AG09319 (cell line): ENCODE measurements around the gene ATG7.
"Not testable (repeated sequence)": the region's sequence is repeated elsewhere in the genome, so short reads cannot be mapped to it uniquely, and the experiment has no call there.

Experiments
- DNase-seq: peaks from one replicate; pipeline ENCODE4 v3.0.0-alpha.2; 2010; ENCODE audit warnings: low read depth; ENCODE audit errors: extremely low read depth
- TF ChIP-seq, protein P1 (sequence below): IDR thresholded peaks from 2 replicates; pipeline ENCODE4 v1.5.1; 2011; ENCODE audit warnings: low read depth, mild to moderate bottlenecking, inconsistent platforms, low read length, moderate library complexity

ATG7 gene

GRCh38 chr3:11478167-11478566, 206.0 kb downstream of the ATG7 start:
- DNase-seq, result no peak
- TF ChIP-seq, protein P1, sequence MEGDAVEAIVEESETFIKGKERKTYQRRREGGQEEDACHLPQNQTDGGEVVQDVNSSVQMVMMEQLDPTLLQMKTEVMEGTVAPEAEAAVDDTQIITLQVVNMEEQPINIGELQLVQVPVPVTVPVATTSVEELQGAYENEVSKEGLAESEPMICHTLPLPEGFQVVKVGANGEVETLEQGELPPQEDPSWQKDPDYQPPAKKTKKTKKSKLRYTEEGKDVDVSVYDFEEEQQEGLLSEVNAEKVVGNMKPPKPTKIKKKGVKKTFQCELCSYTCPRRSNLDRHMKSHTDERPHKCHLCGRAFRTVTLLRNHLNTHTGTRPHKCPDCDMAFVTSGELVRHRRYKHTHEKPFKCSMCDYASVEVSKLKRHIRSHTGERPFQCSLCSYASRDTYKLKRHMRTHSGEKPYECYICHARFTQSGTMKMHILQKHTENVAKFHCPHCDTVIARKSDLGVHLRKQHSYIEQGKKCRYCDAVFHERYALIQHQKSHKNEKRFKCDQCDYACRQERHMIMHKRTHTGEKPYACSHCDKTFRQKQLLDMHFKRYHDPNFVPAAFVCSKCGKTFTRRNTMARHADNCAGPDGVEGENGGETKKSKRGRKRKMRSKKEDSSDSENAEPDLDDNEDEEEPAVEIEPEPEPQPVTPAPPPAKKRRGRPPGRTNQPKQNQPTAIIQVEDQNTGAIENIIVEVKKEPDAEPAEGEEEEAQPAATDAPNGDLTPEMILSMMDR, result no peak

GRCh38 chr3:11479221-11479620, 207.0 kb downstream of the ATG7 start:
- TF ChIP-seq, protein P1, result no peak
- DNase-seq, result no peak

DNA sequence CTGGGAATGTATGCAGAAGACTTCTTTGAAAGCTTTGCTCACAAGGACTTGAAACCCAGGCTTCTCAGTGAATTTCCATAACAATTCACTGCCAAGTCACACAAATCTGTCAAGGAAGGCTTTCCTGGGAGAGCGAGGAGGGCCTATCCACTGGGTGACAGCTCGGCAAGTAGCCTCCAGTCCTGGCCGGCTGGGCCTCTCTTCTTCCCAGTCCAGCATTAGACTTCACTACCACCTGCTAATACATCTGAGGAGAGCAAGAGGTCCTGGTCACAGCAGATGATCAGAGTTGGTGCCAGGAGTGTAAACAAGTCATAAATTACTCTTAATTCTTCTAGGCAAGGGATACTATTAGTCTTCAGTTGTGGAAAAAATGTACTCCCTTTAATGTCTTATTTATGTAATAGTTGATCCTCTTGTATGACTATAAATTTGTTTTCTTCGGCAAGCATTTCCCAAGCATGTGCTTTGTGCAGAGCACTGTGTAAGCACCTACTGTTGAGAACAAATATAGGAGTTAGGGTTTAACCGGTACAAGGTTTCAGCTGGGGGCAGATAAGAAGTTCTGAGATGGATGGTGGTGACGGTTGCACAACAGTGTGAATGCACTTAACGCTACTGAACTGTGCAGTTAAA, 208.6 kb downstream of the ATG7 start:
- TF ChIP-seq, protein P1, result no peak
- no peak for DNase-seq

- TF ChIP-seq, protein P1, result no peak
- DNase-seq, result no peak
Measured at GRCh38 chr3:11481556-11481955, 209.4 kb downstream of the ATG7 start.

DNA sequence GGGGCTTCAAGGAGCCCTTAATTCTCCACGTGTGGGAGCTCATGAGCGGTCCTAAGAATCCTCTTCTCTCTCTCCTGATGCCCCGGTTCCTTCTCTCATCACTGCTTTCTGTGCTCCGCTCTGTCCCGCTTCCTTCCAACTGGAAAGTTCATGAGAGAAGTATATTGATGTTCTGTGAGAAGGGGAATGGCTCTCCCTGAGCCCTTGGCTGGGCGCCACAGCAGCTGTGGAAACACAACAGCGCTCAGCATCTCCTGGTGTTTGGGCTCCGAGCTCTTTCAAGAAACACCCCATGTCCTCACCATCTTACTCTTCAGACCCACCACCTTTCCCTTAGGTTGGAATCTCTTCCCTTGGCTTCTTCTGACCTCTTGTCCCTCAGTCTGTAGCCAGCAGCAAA, 209.8 kb downstream of the ATG7 start:
- DNase-seq, result no peak
- TF ChIP-seq, protein P1, result no peak

DNA sequence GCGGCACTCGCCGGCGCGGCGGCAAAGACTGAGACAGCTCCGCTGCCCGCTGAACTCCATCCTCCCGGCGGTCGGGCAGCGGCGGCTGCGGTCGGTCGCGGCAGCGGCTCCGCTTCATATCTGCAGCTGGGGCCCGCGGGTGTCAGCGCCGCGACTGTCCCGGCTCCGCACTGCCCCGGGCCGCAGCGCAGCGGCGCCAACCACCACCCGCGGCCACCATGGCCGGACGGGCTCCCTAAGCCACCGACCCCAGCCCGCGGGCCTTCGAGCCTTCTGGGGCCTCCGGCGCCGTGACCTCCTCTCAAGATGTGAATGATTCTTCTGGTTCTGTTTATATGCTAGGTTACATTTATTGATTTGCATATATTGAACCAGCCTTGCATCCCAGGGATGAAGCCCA, 216.2 kb downstream of the ATG7 start:
- not testable (repeated sequence) for DNase-seq

- DNase-seq, result no peak
- TF ChIP-seq, protein P1, result no peak
Measured at GRCh38 chr3:11494131-11494916, 222.1 kb downstream of the ATG7 start.
